Effector memory CD8-positive, alpha-beta T cell (primary cell): Measurements from ENCODE around the gene PSMC3.

Experiments
- ATAC-seq: fragments of 150-1000 bp; cut with Tn5 transposase; replicated peaks from 2 replicates; pipeline ENCODE4 v1.10.0; 2021; ENCODE audit warnings: mild to moderate bottlenecking, moderate library complexity
- DNase-seq, 3 experiments: peaks; one replicate each; pipeline ENCODE4 v3.0.0; 2021
- H3K27ac Mint-ChIP-seq, 2 donors: one replicate each; pipeline ENCODE4 v1.8.0; 2022; ENCODE audit warnings: mild to moderate bottlenecking in 2 of 2, mixed read lengths in 2 of 2, moderate library complexity in 2 of 2
- H3K27me3 Mint-ChIP-seq, 2 donors: one replicate each; pipeline ENCODE4 v1.8.0; 2022; ENCODE audit warnings: mixed read lengths in 2 of 2
- H3K36me3 Mint-ChIP-seq: one replicate; pipeline ENCODE4 v1.8.0; 2022; ENCODE audit warnings: mild to moderate bottlenecking, moderate library complexity, mixed read lengths; ENCODE audit not compliant: insufficient read depth
- H3K4me1 Mint-ChIP-seq, 2 donors: one replicate each; pipeline ENCODE4 v1.8.0; 2022; ENCODE audit warnings: low read depth in 2 of 2, mixed read lengths in 2 of 2
- H3K4me3 Mint-ChIP-seq, 2 donors: one replicate each; pipeline ENCODE4 v1.8.0; 2022; ENCODE audit warnings: mild to moderate bottlenecking in 2 of 2, mixed read lengths in 2 of 2, moderate library complexity in 2 of 2
- H3K9me3 Mint-ChIP-seq, 2 donors: one replicate each; pipeline ENCODE4 v1.8.0; 2022; ENCODE audit warnings: mixed read lengths in 2 of 2

The PSMC3 gene

DNA sequence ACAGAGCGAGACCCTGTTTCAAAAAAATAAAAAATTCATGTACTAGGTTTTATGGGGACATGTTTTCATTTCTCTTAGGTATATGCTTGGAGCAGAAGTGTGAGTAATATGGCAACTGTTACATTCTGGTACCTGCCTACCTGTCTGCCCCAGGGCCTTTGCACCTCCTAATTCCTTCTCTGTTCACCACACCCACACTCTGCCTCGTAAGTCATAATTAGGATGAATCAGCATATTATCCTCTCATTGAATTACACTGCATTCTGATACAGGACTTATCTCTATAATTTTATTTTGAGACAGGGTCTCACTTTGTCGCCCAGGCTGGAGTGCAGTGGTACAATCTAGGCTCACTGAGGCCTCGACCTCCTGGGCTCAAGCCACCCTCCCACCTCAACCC, 25.8 kb upstream of the PSMC3 start:
- H3K4me1 Mint-ChIP-seq = no peaks in the 10 kb centered on the region
- no peak overlapping the region for H3K27ac Mint-ChIP-seq
- no peaks in the 10 kb centered on the region for H3K9me3 Mint-ChIP-seq

GRCh38 chr11:47451436-47451835, 25.2 kb upstream of the PSMC3 start:
- Mint-ChIP-seq H3K27ac (no peak overlapping the region), H3K4me1 (no peaks in the 10 kb centered on the region), H3K36me3 (no peaks in the 10 kb centered on the region), H3K9me3 (no peaks in the 10 kb centered on the region), H3K4me3 (no peak overlapping the region), H3K27me3 (no peaks in the 10 kb centered on the region)
- ATAC-seq = no peak
- no peak for DNase-seq

More for the DNA sequence above, 25.8 kb upstream of the PSMC3 start:
- no peak for DNase-seq
- Mint-ChIP-seq H3K27me3 (no peaks in the 10 kb centered on the region), H3K4me3 (no peak overlapping the region), H3K36me3 (no peaks in the 10 kb centered on the region)
- no peak for ATAC-seq

DNA sequence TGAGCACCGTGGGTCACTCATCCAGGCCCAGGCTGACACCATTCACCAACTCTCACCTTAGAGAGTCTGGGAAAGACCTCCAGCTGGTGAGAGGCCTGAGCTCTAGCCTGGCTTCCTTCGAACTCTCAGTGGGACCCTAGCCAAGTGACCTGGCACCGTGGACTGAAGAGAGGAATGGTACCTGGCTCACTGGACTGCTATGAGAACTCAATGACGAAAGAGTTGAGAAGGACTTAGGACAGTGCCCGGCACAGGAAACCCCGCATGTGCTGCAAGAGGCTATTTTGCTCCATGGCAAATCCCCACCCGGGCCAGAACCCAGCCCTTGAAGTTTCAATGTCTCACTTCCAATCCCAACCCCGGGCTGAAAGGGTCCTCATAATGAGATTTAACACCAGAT, 23.3 kb upstream of the PSMC3 start:
- no peaks in the 10 kb centered on the region for H3K4me1 Mint-ChIP-seq
- no peak overlapping the region for H3K4me3 Mint-ChIP-seq
- ATAC-seq = no peak
- no peaks in the 10 kb centered on the region for H3K27me3 Mint-ChIP-seq
- no peaks in the 10 kb centered on the region for H3K36me3 Mint-ChIP-seq
- no peaks in the 10 kb centered on the region for H3K9me3 Mint-ChIP-seq
- no peak for DNase-seq
- peak overlapping the region in 1 of 2 donors; percentile 38 for H3K27ac Mint-ChIP-seq

DNA sequence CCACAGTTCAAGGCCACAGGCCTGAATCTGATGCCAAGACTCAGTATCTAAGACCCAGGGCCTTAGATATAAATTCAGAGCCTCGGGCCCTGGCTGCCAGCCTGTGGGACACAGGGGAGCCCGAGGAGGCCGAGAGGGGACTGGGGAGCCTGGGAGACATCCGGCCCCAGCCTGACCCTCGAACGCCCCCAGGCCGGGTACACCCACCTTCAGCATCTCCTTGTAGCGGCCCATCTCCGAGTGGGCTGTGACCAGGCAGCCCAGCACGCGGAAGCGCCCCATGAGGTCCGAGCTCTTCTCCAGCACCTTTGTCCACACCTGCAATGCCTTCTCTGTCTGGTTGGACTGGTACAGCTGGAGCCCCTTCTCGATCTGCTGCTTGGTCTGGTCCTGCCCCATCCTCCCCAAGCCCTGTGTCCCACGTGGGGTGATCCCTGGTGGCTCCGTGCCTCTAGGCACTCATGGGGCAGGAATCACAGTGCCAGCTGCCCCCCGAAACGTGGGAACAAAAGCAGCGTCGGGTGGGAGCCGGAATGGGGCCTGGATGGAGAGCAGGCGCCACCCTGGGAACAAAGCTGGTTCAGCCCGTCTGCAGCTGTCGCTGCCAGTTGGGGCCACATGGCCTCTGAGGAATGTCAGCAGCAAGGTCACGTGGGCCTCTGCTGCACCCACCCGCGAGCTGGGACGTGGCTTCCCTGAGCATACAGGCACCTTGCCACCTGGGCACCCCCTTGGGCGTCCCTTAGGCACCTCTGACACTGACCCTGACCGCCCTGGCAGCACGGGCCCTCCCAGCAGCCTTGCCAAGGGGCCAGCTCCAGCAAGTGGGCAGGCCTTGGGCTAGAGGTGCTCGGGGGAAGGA, 22.6 kb upstream of the PSMC3 start, which contains the start of gene RAPSN:
TSS of gene RAPSN (minus strand) at position 571 of the 862 bp plus-strand sequence. CDS start at position 399, 172 bp downstream.
- Mint-ChIP-seq H3K27ac (peak within 1 kb of the TSS in 1 of 2 donors; percentile 38), H3K4me1 (no peaks in the 10 kb centered on the region), H3K27me3 (no peaks in the 10 kb centered on the region), H3K4me3 (no peak within 1 kb of the TSS), H3K36me3 (no peaks in the 10 kb centered on the region), H3K9me3 (no peaks in the 10 kb centered on the region)
- ATAC-seq (no peak), DNase-seq (no peak)

DNA sequence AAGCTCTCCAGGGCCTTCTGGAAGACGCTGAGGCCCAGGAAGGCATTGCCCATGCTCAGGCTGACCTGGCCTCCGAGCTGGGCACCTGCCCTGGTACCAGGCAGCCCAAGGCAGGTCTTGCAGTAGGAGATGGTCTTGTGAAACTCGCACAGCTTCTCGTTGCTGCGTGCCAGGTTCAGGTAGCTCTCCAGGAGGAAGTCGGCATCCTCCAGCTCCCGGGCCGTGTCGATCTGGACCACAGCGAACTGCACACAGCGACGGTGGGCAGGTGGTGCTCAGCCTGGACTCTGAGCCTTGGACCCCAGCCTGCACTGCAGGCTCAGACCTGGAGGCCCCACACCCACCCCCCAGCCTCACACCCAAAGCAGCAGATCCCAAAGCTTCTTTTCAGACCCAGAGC, 21.7 kb upstream of the PSMC3 start:
- H3K27ac Mint-ChIP-seq = peak overlapping the region in 1 of 2 donors; percentile 20
- H3K36me3 Mint-ChIP-seq = no peaks in the 10 kb centered on the region
- H3K9me3 Mint-ChIP-seq = no peaks in the 10 kb centered on the region
- H3K27me3 Mint-ChIP-seq = no peaks in the 10 kb centered on the region
- DNase-seq (no peak), ATAC-seq (no peak)
- H3K4me3 Mint-ChIP-seq = no peak overlapping the region
- no peaks in the 10 kb centered on the region for H3K4me1 Mint-ChIP-seq

DNA sequence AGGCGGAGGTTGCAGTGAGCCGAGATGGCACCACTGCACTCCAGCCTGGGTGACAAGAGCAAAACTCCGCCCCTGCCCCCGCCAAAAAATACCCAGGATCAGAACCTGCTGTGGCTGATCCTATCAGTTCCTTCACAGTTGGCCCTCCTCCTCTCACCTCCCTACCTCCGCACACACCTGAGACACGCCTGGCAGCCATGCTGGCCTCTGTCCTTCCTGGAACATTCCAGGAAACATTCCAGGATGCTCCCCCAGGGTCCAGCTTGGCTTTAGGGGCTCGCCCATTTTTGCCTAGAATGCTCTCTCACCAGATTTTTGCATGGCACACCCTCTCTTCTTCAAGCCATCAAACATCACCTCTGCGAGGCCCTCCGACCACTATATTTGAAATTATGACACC, 20.6 kb upstream of the PSMC3 start:
- peak overlapping the region in 1 of 2 donors; percentile 33 for H3K27ac Mint-ChIP-seq

DNA sequence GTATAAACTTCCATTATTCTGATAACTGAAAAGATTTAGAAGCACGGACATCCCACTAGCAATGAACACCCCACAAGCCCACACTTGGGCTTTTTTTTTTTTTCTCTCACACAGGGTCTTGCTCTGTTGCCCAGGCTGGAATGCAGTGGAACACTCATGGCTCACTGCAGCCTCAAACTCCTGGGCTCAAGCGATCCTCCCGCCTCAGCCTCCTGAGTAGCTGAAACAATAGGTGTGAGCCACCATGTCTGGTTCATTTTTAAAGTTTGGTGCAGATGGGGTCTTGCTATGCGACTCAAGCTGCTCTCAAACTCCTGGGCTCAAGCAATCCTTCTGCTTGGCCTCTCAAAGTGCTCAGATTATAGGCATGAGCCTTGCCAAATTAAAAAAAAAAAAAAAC, 19.6 kb upstream of the PSMC3 start:
- DNase-seq (no peak), ATAC-seq (no peak)
- Mint-ChIP-seq H3K27me3 (no peaks in the 10 kb centered on the region), H3K36me3 (no peaks in the 10 kb centered on the region), H3K27ac (no peak overlapping the region), H3K4me1 (no peaks in the 10 kb centered on the region), H3K4me3 (no peak overlapping the region), H3K9me3 (no peaks in the 10 kb centered on the region)

More for the DNA sequence above, 20.6 kb upstream of the PSMC3 start:
- no peaks in the 10 kb centered on the region for H3K27me3 Mint-ChIP-seq
- H3K4me1 Mint-ChIP-seq = no peaks in the 10 kb centered on the region
- H3K36me3 Mint-ChIP-seq = no peaks in the 10 kb centered on the region
- DNase-seq = no peak
- no peak for ATAC-seq
- no peaks in the 10 kb centered on the region for H3K9me3 Mint-ChIP-seq
- no peak overlapping the region for H3K4me3 Mint-ChIP-seq

- no peak overlapping the region for H3K27ac Mint-ChIP-seq
- no peaks in the 10 kb centered on the region for H3K36me3 Mint-ChIP-seq
- no peak for DNase-seq
- H3K9me3 Mint-ChIP-seq = no peaks in the 10 kb centered on the region
- H3K27me3 Mint-ChIP-seq = no peaks in the 10 kb centered on the region
- H3K4me3 Mint-ChIP-seq = no peak overlapping the region
- no peak for ATAC-seq
- no peaks in the 10 kb centered on the region for H3K4me1 Mint-ChIP-seq
These were observed 17.6 kb upstream of the PSMC3 start for GRCh38 chr11:47443817-47444216.

GRCh38 chr11:47443028-47443700, 16.9 kb upstream of the PSMC3 start:
- H3K36me3 Mint-ChIP-seq = no peaks in the 10 kb centered on the region
- H3K9me3 Mint-ChIP-seq = no peaks in the 10 kb centered on the region
- H3K4me3 Mint-ChIP-seq = no peak overlapping the region
- no peak overlapping the region for H3K27ac Mint-ChIP-seq
- no peaks in the 10 kb centered on the region for H3K4me1 Mint-ChIP-seq
- no peaks in the 10 kb centered on the region for H3K27me3 Mint-ChIP-seq
- no peak for ATAC-seq
- no peak for DNase-seq

DNA sequence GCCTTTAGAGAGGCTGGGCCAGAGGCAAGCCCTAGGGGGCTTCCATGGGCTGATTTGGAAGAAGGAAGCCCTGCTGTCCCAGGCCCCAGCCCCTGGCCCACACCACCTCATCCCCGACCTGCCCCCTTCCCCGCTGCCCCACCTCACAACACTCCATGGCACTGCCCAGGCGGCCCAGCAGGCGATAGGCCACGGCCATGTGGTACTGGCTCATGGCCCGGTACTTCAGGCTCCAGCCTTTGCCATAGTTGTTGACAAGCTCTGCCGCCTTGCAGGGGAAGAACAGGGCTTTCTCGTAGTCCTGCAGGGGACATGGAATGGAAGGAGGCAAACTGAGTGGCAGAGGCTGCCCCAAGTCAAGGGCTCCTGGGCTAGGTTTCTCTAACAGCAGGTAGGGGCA, 16.3 kb upstream of the PSMC3 start:
- Mint-ChIP-seq H3K4me1 (no peaks in the 10 kb centered on the region), H3K36me3 (no peaks in the 10 kb centered on the region), H3K27ac (no peak overlapping the region), H3K9me3 (no peaks in the 10 kb centered on the region), H3K27me3 (no peaks in the 10 kb centered on the region), H3K4me3 (no peak overlapping the region)
- DNase-seq (no peak), ATAC-seq (no peak)

- Mint-ChIP-seq H3K27ac (peak overlapping the region in 1 of 2 donors; percentile 67), H3K4me3 (no peak overlapping the region), H3K4me1 (no peaks in the 10 kb centered on the region), H3K9me3 (no peaks in the 10 kb centered on the region), H3K27me3 (no peaks in the 10 kb centered on the region), H3K36me3 (no peaks in the 10 kb centered on the region)
- ATAC-seq (no peak), DNase-seq (no peak)
These were observed 15.2 kb upstream of the PSMC3 start for GRCh38 chr11:47441421-47441820.

DNA sequence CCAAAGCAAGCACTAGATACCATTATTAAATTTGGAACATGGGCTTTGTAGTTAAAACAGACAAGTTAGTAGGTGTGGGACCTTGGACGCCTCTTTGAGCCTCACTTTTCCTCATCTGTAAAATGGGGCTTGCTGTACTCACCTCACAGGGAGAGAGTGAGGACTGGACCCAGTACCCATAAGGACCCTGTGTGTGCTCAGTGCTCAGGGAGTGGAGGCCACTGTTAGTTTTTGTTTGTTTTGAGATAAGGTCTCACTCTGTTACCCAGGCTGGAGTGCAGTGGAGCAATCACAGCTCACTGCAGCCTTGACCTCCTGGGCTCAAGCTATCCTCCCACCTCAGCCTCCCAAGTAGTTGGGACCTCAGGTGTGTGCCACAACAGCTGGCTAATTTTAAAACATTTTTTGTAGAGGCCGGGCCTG, 13.8 kb upstream of the PSMC3 start:
- no peak overlapping the region for H3K4me3 Mint-ChIP-seq
- no peak overlapping the region for H3K27ac Mint-ChIP-seq
- ATAC-seq (no peak), DNase-seq (no peak)
- no peaks in the 10 kb centered on the region for H3K9me3 Mint-ChIP-seq
- no peaks in the 10 kb centered on the region for H3K27me3 Mint-ChIP-seq
- no peaks in the 10 kb centered on the region for H3K36me3 Mint-ChIP-seq
- no peaks in the 10 kb centered on the region for H3K4me1 Mint-ChIP-seq

- Mint-ChIP-seq H3K27me3 (no peaks in the 10 kb centered on the region), H3K27ac (no peak overlapping the region), H3K36me3 (no peaks in the 10 kb centered on the region), H3K9me3 (no peaks in the 10 kb centered on the region), H3K4me3 (no peak overlapping the region), H3K4me1 (no peaks in the 10 kb centered on the region)
- DNase-seq = no peak
- no peak for ATAC-seq
These were observed 12.5 kb upstream of the PSMC3 start for GRCh38 chr11:47438721-47439120.
